GM23248 (cell line): Measurements from ENCODE around the gene ZDHHC24.

ENCODE experiments used
- EZH2 ChIP-seq: fragments of 200-600 bp; sonication (generic); IDR thresholded peaks from 2 replicates; pipeline ENCODE4 v1.6.1; 2018; ENCODE audit warnings: antibody characterized with exemption, mild to moderate bottlenecking; ENCODE audit not compliant: insufficient read depth, poor library complexity, severe bottlenecking
- EZH2phosphoT487 ChIP-seq: fragments of 200-600 bp; sonication (generic); IDR thresholded peaks from 2 replicates; pipeline ENCODE4 v1.6.1; 2018; ENCODE audit warnings: antibody characterized with exemption, moderate library complexity, mild to moderate bottlenecking, low read depth; ENCODE audit not compliant: insufficient read depth

DNA sequence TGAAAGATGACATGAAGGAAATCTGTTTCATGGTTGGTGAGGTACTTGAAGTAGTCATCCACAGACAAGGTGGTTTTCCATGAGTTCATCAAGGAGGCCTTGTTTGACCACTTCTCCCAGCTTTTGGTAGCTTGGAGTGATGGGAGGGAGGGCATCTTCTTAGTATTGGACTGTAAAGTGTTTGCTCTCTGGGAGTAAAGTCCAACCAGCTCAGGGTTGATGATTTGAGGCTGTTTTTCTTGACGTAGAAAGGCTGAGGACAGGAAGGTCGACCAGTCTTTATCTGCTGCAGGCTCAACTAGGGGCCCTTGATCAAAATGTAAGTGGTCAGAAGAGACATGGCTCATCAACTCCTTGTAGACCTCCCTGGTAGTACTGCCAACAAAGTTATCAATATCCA lies 45.3 kb upstream of the ZDHHC24 start:
- TF ChIP-seq EZH2 (no peak), EZH2phosphoT487 (no peak)
